Loucy (cell line): ENCODE results near the gene RAB7B.
A peak's percentile ranks its signal among the peaks of the same experiment; 100 is the strongest.

ENCODE experiments used
- H2AFZ ChIP-seq: fragments of 200-600 bp; sonication (generic); 2 replicates; pipeline ENCODE4 v1.6.0; 2016; ENCODE audit warnings: antibody characterized with exemption, mild to moderate bottlenecking, low read length, moderate library complexity
- H3F3A ChIP-seq: fragments of 200-600 bp; 2 replicates; pipeline ENCODE4 v1.6.0; 2016; ENCODE audit warnings: antibody characterized with exemption, low read depth, mild to moderate bottlenecking
- H3K27me3 ChIP-seq: fragments of 200-600 bp; sonication (generic); 2 replicates; pipeline ENCODE4 v1.6.1; 2014; ENCODE audit warnings: low read length, mild to moderate bottlenecking; ENCODE audit not compliant: insufficient read depth, poor library complexity, severe bottlenecking
- H3K36me3 ChIP-seq: fragments of 200-600 bp; sonication (generic); 2 replicates; pipeline ENCODE4 v1.6.1; 2016; ENCODE audit warnings: low read length; ENCODE audit not compliant: insufficient read depth
- H3K4me1 ChIP-seq: fragments of 200-600 bp; sonication (generic); 2 replicates; pipeline ENCODE4 v1.5.1; 2014; ENCODE audit warnings: low read length, mild to moderate bottlenecking; ENCODE audit not compliant: insufficient read depth, poor library complexity, severe bottlenecking
- H3K4me2 ChIP-seq: fragments of 200-600 bp; sonication (generic); 2 replicates; pipeline ENCODE4 v1.6.0; 2014; ENCODE audit warnings: antibody characterized with exemption, low read length, low read depth, mild to moderate bottlenecking; ENCODE audit not compliant: poor library complexity, severe bottlenecking
- H3K4me3 ChIP-seq: fragments of 200-600 bp; sonication (generic); 2 replicates; pipeline ENCODE4 v1.5.1; 2014; ENCODE audit warnings: low read length, mild to moderate bottlenecking, mixed read lengths; ENCODE audit not compliant: poor library complexity, severe bottlenecking
- H3K79me2 ChIP-seq: fragments of 200-600 bp; sonication (generic); 2 replicates; pipeline ENCODE4 v1.6.1; 2014; ENCODE audit warnings: low read length; ENCODE audit not compliant: insufficient read depth
- H3K9ac ChIP-seq: fragments of 200-600 bp; sonication (generic); 2 replicates; pipeline ENCODE4 v1.6.0; 2014; ENCODE audit warnings: mild to moderate bottlenecking, low read depth, low read length, moderate library complexity; ENCODE audit not compliant: poor library complexity, severe bottlenecking
- H3K9me2 ChIP-seq: fragments of 200-600 bp; sonication (generic); replicated peaks from 2 replicates; pipeline ENCODE4 v1.6.1; 2016; ENCODE audit warnings: low read depth, low read length, mixed read lengths
- H3K9me3 ChIP-seq: fragments of 200-600 bp; sonication (generic); 2 replicates; pipeline ENCODE4 v1.6.1; 2014; ENCODE audit warnings: mild to moderate bottlenecking, antibody characterized with exemption, low read length, low read depth; ENCODE audit not compliant: insufficient read depth
- H4K20me1 ChIP-seq: fragments of 200-600 bp; sonication (generic); 2 replicates; pipeline ENCODE4 v1.6.0; 2014; ENCODE audit warnings: antibody characterized with exemption, low read length, mild to moderate bottlenecking; ENCODE audit not compliant: insufficient read depth, poor library complexity, severe bottlenecking
- EZH2phosphoT487 ChIP-seq: fragments of 200-600 bp; IDR thresholded peaks from 2 replicates; pipeline ENCODE4 v1.6.1; 2018; ENCODE audit warnings: antibody characterized with exemption, mild to moderate bottlenecking, moderate library complexity, borderline replicate concordance
- TF ChIP-seq, protein P1 (sequence below): fragments of 200-600 bp; sonication (generic); conservative IDR thresholded peaks from 2 replicates; pipeline ENCODE4 v1.5.1; 2014; ENCODE audit warnings: mild to moderate bottlenecking, antibody characterized with exemption, low read length

Gene RAB7B

DNA sequence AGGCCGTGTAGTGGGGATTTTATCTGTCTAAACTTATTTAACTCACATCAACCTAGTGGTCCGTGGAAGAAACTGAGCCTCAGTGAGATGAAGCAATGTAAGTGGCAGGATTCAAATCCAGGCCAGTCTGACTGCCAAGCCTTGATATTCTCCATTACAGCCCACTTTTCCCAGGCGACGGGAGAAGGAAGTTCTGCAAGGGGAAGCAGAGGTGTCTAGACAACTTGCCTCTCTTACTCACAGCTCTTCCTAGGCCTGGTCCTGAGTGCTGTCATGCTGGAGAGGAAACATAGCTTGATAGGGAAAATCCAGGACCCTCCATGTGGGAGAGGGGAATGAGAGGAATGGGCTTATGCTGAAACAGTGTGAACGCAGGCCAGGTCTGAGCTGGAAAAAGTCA is 11.4 kb upstream of the RAB7B start:
- Histone ChIP-seq H4K20me1 (no peaks in the 10 kb centered on the region), H3K9me2 (no peaks in the 10 kb centered on the region), H2AFZ (no peak overlapping the region), H3K4me2 (no peak overlapping the region), H3K9me3 (no peaks in the 10 kb centered on the region), H3K79me2 (no peaks in the 10 kb centered on the region), H3F3A (no peaks in the 10 kb centered on the region), H3K4me3 (no peak overlapping the region), H3K27me3 (no peaks in the 10 kb centered on the region), H3K9ac (peak overlapping the region; percentile 51), H3K4me1 (peaks cover 46% of the 10 kb centered on the region), H3K36me3 (no peaks in the 10 kb centered on the region)
- no peak for TF ChIP-seq EZH2phosphoT487
- TF ChIP-seq, protein P1, sequence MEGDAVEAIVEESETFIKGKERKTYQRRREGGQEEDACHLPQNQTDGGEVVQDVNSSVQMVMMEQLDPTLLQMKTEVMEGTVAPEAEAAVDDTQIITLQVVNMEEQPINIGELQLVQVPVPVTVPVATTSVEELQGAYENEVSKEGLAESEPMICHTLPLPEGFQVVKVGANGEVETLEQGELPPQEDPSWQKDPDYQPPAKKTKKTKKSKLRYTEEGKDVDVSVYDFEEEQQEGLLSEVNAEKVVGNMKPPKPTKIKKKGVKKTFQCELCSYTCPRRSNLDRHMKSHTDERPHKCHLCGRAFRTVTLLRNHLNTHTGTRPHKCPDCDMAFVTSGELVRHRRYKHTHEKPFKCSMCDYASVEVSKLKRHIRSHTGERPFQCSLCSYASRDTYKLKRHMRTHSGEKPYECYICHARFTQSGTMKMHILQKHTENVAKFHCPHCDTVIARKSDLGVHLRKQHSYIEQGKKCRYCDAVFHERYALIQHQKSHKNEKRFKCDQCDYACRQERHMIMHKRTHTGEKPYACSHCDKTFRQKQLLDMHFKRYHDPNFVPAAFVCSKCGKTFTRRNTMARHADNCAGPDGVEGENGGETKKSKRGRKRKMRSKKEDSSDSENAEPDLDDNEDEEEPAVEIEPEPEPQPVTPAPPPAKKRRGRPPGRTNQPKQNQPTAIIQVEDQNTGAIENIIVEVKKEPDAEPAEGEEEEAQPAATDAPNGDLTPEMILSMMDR, result no peak

DNA sequence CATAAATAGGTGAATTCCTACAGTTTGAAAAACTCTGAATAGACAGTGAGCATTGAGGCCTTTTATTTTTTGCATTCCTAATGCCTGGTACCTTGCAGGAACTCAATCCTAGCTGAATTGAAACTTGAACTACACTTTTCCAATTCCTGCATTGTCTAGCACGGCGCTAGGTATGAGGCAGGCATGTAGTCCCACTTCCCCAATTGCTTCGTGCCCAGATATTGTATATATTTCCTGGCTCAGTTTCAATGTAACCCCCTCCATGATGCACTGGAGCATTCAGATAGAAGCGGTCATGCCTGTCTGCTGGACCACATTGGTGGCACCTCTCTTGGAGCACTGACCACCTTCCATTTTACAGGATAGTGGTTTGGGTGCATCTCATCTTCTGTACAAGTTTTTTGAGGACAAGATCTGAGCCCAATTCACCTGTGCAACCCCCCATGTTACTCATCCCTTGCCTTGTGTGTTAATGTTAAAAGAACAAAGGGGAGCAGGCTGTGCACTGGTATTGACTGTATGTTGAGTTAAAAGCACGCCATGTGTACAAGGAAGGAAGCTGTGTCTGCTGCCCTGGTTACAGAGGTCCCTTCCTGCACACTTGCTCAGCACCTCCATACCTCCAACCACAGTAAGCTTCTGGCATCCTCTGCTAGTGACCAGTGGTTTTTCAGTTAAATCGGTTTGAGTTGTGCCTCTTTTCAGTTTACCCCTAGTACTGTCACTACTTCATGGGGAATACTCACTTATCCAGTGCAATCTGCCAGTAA is 10.0 kb upstream of the RAB7B start:
- H3K27me3 ChIP-seq, result no peaks in the 10 kb centered on the region
- peak overlapping the region; percentile 51 for H3K9ac ChIP-seq
- H3F3A ChIP-seq, result no peaks in the 10 kb centered on the region
- H3K9me2 ChIP-seq, result no peaks in the 10 kb centered on the region
- H4K20me1 ChIP-seq, result no peaks in the 10 kb centered on the region
- H3K9me3 ChIP-seq, result no peaks in the 10 kb centered on the region
- TF ChIP-seq, protein P1, result no peak
- TF ChIP-seq EZH2phosphoT487, result no peak
- peaks cover 53% of the 10 kb centered on the region for H3K4me1 ChIP-seq
- H2AFZ ChIP-seq, result peak overlapping the region; percentile 47
- H3K4me3 ChIP-seq, result peak overlapping the region; percentile 4
- H3K79me2 ChIP-seq, result no peaks in the 10 kb centered on the region
- no peaks in the 10 kb centered on the region for H3K36me3 ChIP-seq
- H3K4me2 ChIP-seq, result peak overlapping the region; percentile 53

DNA sequence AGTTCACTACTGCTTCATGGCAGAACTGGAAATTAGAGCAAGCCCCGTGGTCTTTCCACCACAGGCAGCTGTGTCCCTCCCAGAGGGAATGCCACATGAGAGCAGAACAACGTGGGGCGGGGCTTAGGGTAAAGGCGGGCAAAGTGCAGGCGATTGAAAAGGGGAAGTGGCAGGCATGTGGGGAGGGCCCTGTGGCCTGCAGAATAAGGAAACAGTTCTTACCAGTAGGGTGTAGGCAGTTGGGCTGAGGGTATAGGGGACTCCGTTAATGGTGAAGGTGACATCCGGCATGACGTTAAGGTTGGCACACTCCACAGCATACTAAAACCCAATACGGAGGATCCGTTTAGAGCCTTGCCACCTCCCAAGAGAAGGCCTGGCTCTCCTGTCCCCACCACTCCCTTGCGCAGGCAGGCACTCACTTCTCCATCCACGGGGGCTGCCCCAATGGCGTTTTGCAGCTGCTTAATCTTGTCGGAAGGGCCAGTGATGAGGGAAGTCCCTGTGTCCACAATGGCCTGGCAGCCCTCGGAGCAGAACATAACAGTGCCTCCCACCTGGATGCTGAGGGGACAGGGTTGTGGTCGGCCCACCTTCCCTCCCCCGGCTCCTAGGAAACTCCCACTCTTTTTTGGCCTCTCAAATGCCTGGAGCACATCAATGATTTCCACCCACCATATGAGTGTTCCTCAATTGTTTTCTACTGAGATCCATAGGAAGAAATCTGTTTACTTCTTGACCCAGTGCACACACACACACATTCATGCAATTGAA is 9.1 kb upstream of the RAB7B start:
- H3K4me2 ChIP-seq, result peak overlapping the region; percentile 53
- H3K27me3 ChIP-seq, result no peaks in the 10 kb centered on the region
- TF ChIP-seq, protein P1, result no peak
- TF ChIP-seq EZH2phosphoT487, result no peak
- no peaks in the 10 kb centered on the region for H3K9me3 ChIP-seq
- peak overlapping the region; percentile 1; the same call in 1 of the 2 replicates for H2AFZ ChIP-seq
- no peaks in the 10 kb centered on the region for H3K9me2 ChIP-seq
- peaks cover 53% of the 10 kb centered on the region for H3K4me1 ChIP-seq
- no peaks in the 10 kb centered on the region for H3F3A ChIP-seq
- peak overlapping the region; percentile 18 for H3K4me3 ChIP-seq
- no peaks in the 10 kb centered on the region for H3K36me3 ChIP-seq
- H3K79me2 ChIP-seq, result no peaks in the 10 kb centered on the region
- no peaks in the 10 kb centered on the region for H4K20me1 ChIP-seq
- H3K9ac ChIP-seq, result peak overlapping the region; percentile 51
